ENCODE data around the gene RTL10. TPM values are rescaled to one million over a fixed set of nuclear protein-coding genes. Genes with fewer than 3 reads are reported as not detected.
A peak's percentile ranks its signal among the peaks of the same experiment; 100 is the strongest.

The RTL10 gene
- total and polyA plus RNA-seq, 4 donors = 7.4 to 22.7 (median 11.6) TPM

DNA sequence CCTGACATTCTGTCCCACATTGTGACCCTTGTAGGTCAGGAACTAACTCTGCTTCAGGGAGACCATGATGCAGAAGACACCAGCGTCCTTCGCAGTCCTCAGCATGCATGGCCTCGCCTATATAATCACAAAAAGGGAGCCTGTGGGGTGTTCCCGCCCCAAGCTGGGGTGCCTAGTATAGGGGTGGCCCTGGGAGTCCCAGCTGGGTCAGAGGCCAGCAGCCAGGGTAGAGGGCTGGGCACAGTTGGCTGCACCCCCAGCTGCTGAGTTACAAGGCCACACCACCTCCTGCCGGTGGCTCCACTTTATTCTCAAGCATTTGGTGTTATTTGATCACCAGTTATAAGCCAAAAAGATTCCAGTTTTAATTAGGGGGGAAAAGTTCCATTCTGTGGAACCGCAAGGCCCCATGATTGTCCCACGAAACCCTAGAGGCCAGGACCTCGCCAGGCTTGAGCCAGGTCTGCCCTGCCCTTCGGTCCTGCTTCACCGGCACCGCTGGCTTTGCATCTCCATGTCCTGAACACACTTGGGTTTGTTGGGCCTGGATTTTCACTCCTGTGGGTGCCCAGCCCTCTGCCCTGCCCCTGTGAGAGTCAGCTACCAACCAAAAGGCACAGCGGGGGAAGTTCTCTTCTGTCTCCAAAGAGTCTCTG is 15.0 kb upstream of the RTL10 start:
- DNase-seq (peak in 1 of 3 donors; percentile 6), ATAC-seq (ENCODE audit: insufficient read depth, low FRiP score) (no peak)
- H3K27me3 ChIP-seq (ENCODE audit: control insufficient read depth in 3 of 3, insufficient read depth in 3 of 3, low read length in 2 of 3) = no peaks in the 10 kb centered on the region
- TF ChIP-seq, protein P1, sequence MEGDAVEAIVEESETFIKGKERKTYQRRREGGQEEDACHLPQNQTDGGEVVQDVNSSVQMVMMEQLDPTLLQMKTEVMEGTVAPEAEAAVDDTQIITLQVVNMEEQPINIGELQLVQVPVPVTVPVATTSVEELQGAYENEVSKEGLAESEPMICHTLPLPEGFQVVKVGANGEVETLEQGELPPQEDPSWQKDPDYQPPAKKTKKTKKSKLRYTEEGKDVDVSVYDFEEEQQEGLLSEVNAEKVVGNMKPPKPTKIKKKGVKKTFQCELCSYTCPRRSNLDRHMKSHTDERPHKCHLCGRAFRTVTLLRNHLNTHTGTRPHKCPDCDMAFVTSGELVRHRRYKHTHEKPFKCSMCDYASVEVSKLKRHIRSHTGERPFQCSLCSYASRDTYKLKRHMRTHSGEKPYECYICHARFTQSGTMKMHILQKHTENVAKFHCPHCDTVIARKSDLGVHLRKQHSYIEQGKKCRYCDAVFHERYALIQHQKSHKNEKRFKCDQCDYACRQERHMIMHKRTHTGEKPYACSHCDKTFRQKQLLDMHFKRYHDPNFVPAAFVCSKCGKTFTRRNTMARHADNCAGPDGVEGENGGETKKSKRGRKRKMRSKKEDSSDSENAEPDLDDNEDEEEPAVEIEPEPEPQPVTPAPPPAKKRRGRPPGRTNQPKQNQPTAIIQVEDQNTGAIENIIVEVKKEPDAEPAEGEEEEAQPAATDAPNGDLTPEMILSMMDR (IDR thresholded peaks at IDR 0.05; ENCODE audit: control extremely low read depth, extremely low read depth) = no peak
- no peak overlapping the region for H3K9ac ChIP-seq (ENCODE audit: insufficient read depth in 1 of 2, low read length in 2 of 2)
- WGBS, 2 donors = 95 to 96% methylated on average over 12 of the region's 12 CpGs
- H3K27ac ChIP-seq (ENCODE audit: low read depth in 1 of 2, low read length in 1 of 2) = no peak overlapping the region
- no peaks in the 10 kb centered on the region for H3K36me3 ChIP-seq (ENCODE audit: control insufficient read depth in 4 of 4, insufficient read depth in 4 of 4, low read length in 4 of 4)
- no peaks in the 10 kb centered on the region for H3K9me3 ChIP-seq (ENCODE audit: control insufficient read depth in 4 of 4, insufficient read depth in 3 of 4, low read length in 3 of 4)
- peaks cover 0 to 8% (median 0%) of the 10 kb centered on the region in 5 donors for H3K4me1 ChIP-seq (ENCODE audit: control insufficient read depth in 5 of 5, insufficient read depth in 5 of 5, low read length in 5 of 5)
- H3K4me3 ChIP-seq = no peak overlapping the region

DNA sequence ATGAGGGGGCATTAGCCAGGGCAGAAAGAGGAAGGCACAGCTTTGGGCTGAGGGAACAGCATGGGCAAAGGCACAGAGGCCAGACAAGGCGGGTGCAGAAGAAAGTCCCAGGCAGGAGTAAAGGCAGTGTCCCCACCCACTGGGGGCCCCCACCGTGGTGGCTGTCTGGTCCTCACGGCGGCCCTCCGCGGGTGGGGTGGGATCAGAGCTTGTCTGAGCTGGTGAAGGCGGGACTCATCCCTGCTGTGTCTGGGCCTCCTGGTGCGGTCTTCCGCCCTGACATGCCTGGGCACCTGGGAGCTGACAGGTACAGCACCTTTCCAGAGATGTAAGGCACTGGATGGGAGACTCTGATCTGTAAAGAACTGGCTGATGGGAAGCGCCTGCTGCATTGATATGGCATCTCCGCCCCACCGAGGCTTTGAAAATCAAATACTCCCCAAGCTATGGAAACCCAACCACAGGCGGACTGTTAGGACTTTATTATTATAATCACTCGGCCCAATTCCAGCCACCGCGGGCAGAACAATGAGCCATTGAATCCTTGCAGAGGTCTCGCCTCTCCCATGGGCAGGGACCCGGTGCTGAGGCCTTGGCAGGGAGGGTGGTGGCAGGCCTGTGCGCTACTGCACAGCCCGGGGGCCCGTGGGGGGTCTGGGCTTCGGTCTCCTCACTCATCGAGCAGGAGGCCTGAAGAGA is 14.2 kb upstream of the RTL10 start:
- peak in 1 of 3 donors; percentile 11 for DNase-seq
- H3K9ac ChIP-seq (ENCODE audit: insufficient read depth in 1 of 2, low read length in 2 of 2) = no peak overlapping the region
- no peak overlapping the region for H3K27ac ChIP-seq (ENCODE audit: low read depth in 1 of 2, low read length in 1 of 2)
- TF ChIP-seq, protein P1 (IDR thresholded peaks at IDR 0.05; ENCODE audit: control extremely low read depth, extremely low read depth) = no peak
- 84 to 94% methylated on average over 20 to 23 of the region's 23 CpGs for WGBS, 2 donors
- peaks cover 0 to under 1% (median 0%) of the 10 kb centered on the region in 5 donors for H3K4me1 ChIP-seq (ENCODE audit: control insufficient read depth in 5 of 5, insufficient read depth in 5 of 5, low read length in 5 of 5)
- ATAC-seq (ENCODE audit: insufficient read depth, low FRiP score) = no peak
- H3K4me3 ChIP-seq = no peak overlapping the region
- H3K36me3 ChIP-seq (ENCODE audit: control insufficient read depth in 4 of 4, insufficient read depth in 4 of 4, low read length in 4 of 4) = no peaks in the 10 kb centered on the region
- no peaks in the 10 kb centered on the region for H3K27me3 ChIP-seq (ENCODE audit: control insufficient read depth in 3 of 3, insufficient read depth in 3 of 3, low read length in 2 of 3)
- H3K9me3 ChIP-seq (ENCODE audit: control insufficient read depth in 4 of 4, insufficient read depth in 3 of 4, low read length in 3 of 4) = no peaks in the 10 kb centered on the region

- H3K4me1 ChIP-seq (ENCODE audit: control insufficient read depth in 5 of 5, insufficient read depth in 5 of 5, low read length in 5 of 5) = no peaks in the 10 kb centered on the region
- H3K27me3 ChIP-seq (ENCODE audit: control insufficient read depth in 3 of 3, insufficient read depth in 3 of 3, low read length in 2 of 3) = no peaks in the 10 kb centered on the region
- ATAC-seq (ENCODE audit: insufficient read depth, low FRiP score) (no peak), DNase-seq (no peak)
- H3K27ac ChIP-seq (ENCODE audit: low read depth in 1 of 2, low read length in 1 of 2) = no peak overlapping the region
- H3K4me3 ChIP-seq = no peak overlapping the region
- H3K9ac ChIP-seq (ENCODE audit: insufficient read depth in 1 of 2, low read length in 2 of 2) = no peak overlapping the region
- H3K9me3 ChIP-seq (ENCODE audit: control insufficient read depth in 4 of 4, insufficient read depth in 3 of 4, low read length in 3 of 4) = no peaks in the 10 kb centered on the region
- 90 to 97% methylated on average over 3 of the region's 3 CpGs for WGBS, 2 donors
- TF ChIP-seq, protein P1 (IDR thresholded peaks at IDR 0.05; ENCODE audit: control extremely low read depth, extremely low read depth) = no peak
- H3K36me3 ChIP-seq (ENCODE audit: control insufficient read depth in 4 of 4, insufficient read depth in 4 of 4, low read length in 4 of 4) = no peaks in the 10 kb centered on the region
These were observed 13.7 kb upstream of the RTL10 start for GRCh38 chr22:19868333-19868732.

Measured in lung (tissue), 12 donors.